ENCODE data around the gene GPR6.

- no peak for TF ChIP-seq JUN (IDR thresholded peaks at IDR 0.05; ENCODE audit: borderline replicate concordance, insufficient read depth, insufficient read length, low read depth)
- no peak for TF ChIP-seq CTCF (IDR thresholded peaks at IDR 0.05; ENCODE audit: extremely low read depth in 1 of 2, insufficient read depth in 1 of 2, low read depth in 1 of 2, low read length in 2 of 2)
- no peak for TF ChIP-seq POLR2A (IDR thresholded peaks at IDR 0.05; ENCODE audit: low read depth, low read length)
- no peak for TF ChIP-seq EZH2 (IDR thresholded peaks at IDR 0.05; ENCODE audit: borderline replicate concordance, low read depth, low read length, severe bottlenecking)
Observed at GRCh38 chr6:109934293-109934692, 43.8 kb upstream of the GPR6 start.
